Epithelial cell of esophagus (primary cell): ENCODE data around the gene VEGFC.

Experiments
- DNase-seq: peaks from one replicate; pipeline ENCODE4 v3.0.0; 2010; ENCODE audit warnings: low read depth
- H3K4me3 ChIP-seq: 2 replicates; pipeline ENCODE4 v1.5.1; 2011; ENCODE audit warnings: mild to moderate bottlenecking, low read length, control low read depth
- TF ChIP-seq, protein P1 (sequence below): IDR thresholded peaks from 2 replicates; pipeline ENCODE4 v1.5.1; 2011; ENCODE audit warnings: low read depth, mild to moderate bottlenecking, low read length, control low read depth, inconsistent platforms; ENCODE audit not compliant: insufficient read depth; ENCODE audit errors: missing control alignments

VEGFC gene

DNA sequence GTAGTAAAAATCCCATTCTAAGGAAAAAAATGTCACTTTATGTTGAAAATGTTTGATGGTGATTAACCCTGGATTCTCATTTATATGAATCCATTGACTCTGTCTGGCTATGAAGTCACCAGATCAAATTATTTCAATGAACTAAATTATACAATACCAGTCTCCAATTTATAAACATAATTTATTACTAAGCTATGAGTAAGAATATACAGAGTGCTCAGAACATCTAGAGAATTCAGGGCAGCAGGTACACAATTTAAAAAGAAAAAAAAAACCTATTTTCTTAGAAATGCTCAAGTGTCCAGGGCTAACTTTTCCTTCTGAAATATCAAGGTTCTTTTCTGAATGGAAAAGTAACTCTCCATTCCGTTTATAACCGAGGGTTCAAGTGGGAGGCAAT is 48.6 kb downstream of the VEGFC start:
- DNase-seq = no peak
- H3K4me3 ChIP-seq = no peak overlapping the region
- TF ChIP-seq, protein P1, sequence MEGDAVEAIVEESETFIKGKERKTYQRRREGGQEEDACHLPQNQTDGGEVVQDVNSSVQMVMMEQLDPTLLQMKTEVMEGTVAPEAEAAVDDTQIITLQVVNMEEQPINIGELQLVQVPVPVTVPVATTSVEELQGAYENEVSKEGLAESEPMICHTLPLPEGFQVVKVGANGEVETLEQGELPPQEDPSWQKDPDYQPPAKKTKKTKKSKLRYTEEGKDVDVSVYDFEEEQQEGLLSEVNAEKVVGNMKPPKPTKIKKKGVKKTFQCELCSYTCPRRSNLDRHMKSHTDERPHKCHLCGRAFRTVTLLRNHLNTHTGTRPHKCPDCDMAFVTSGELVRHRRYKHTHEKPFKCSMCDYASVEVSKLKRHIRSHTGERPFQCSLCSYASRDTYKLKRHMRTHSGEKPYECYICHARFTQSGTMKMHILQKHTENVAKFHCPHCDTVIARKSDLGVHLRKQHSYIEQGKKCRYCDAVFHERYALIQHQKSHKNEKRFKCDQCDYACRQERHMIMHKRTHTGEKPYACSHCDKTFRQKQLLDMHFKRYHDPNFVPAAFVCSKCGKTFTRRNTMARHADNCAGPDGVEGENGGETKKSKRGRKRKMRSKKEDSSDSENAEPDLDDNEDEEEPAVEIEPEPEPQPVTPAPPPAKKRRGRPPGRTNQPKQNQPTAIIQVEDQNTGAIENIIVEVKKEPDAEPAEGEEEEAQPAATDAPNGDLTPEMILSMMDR = no peak

DNA sequence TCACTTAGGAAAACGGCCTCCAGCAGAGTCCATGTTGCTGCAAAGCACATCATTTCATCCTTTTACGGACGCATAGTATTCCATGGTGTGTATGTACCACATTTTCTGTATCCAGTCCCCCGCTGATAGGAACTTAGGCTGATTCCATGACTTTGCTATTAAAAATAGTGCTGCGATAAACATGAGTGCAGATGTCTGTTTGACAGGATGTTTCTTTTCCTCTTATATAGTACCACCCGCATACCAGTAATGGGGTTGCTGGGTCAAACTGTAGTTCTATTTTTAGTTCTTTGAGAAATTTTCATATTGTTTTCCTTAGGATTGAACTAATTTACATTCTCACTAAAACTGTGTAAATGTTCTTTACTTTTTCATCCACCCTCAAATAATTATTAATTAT is 50.5 kb downstream of the VEGFC start:
- TF ChIP-seq, protein P1 = no peak
- DNase-seq = no peak
- H3K4me3 ChIP-seq = no peak overlapping the region

DNA sequence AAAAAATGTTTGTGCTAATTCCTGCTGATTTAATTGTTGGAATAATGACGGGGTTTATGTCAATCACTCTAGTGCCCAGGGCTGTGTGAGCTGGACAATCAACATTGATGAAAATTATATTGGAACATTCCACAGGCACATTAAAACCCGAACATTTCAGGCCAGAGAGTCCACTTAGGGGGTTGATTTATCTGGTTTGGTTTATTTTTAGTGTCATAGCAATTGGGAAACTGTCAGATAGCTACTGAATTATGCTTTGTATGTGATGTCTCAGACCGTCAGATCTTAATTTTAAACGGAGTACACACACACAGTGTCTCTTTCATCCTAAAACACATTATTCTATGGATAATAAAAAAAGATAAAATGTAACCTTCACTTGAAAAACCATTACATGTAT is 51.5 kb downstream of the VEGFC start:
- DNase-seq = no peak
- TF ChIP-seq, protein P1 = no peak
- H3K4me3 ChIP-seq = no peak overlapping the region

DNA sequence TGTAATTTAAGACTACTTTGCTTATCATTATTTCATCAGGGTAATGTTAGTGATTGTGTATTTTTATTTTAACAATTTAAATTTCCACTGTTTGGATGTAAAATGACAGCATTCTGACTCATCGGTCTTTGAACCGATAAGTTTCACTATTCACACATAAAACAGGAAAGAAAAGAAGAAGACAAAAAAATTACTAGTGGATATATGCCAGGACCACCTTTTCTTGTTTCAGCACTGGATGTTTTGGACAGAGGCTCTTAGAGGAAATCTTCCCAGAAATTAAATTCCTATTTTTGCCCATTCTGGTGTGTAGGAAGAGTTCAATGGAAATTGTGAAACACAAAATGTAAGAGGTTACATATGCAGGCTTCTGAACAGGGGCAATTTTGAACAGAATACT is 57.4 kb downstream of the VEGFC start:
- TF ChIP-seq, protein P1 = no peak
- peak; percentile 20 for DNase-seq
- H3K4me3 ChIP-seq = no peak overlapping the region

DNA sequence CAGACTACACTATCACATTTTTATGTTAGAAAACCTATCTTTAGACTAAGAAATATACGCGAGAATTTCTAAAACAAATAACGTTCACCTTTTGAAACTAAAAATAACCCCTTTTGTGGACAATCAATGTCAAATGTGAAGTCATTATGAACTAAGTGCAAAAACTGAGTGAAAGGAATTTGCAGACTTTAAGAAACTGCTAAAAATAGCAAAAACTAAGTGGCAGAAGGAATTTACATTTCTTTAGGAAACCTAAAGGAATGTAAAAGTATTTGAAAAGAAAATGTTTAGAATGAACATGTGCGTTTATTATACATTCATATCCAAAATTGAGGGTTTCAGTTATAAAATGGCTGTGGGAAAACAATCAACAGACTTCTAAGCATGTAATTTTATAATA is 58.3 kb downstream of the VEGFC start:
- no peak for DNase-seq
- H3K4me3 ChIP-seq = no peak overlapping the region
- TF ChIP-seq, protein P1 = no peak

DNA sequence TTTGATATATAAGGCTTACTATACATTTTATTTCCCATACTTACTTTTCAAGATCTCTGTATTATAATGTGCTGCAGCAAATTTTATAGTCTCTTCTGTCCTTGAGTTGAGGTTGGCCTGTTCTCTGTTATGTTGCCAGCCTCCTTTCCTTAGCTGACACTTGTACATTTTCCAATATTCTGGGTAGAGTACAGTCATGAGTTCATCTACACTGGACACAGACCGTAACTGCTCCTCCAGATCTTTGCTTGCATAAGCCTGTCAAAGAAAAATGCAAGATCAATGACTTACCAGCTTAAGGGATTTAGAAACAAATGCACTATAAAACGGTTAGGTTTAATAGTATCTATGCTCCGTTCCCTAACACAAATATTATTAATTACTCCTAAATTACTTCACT is 63.2 kb downstream of the VEGFC start:
- DNase-seq = no peak
- no peak overlapping the region for H3K4me3 ChIP-seq
- TF ChIP-seq, protein P1 = no peak

DNA sequence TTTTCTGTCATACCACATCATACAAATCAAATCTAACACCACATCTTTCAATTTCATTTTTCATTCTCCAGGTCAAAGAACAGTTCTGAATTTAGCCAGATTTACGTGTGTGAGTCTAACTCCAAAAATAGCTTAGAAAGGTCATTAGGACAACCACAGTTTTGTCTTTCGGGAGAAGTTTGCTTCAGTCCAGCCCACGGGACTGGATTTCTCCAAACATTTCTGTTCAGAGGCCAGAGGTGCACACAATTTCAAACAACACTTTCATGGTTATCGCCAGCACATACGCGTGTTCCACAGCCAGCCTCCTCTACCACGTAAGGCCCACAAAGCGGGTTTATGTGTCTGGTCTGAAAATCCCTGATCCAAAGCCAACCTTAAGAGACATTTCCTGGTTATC is 65.9 kb downstream of the VEGFC start:
- H3K4me3 ChIP-seq = no peak overlapping the region
- TF ChIP-seq, protein P1 = no peak
- DNase-seq = no peak
